A549 treated with AZD9567 at 1 μM for 4 hours (cell line): Measurements from ENCODE around the gene SLX4IP. TPM values are rescaled to one million over a fixed set of nuclear protein-coding genes. Genes with fewer than 3 reads are reported as not detected.

Source experiments
- total RNA-seq: library from RNA; stranded (reverse); fragments of 200-300 nt; extraction: Qiagen RNA extraction; gene quantifications from 5 replicates; pipeline ENCODE4 v1.2.3, GENCODE V29; 2022; ENCODE audit not compliant: insufficient read depth

SLX4IP gene
- 1.8 to 2.7 TPM (median 2.2 TPM) in 5 replicates for total RNA-seq

GRCh38 chr20:10434832-10435812 is at the start of gene SLX4IP:
SLX4IP (plus strand) TSS chr20:10435305; CDS start chr20:10458205, 22,900 bp downstream.

GRCh38 chr20:10433623-10434466 is 1.3 kb upstream of the SLX4IP start, which contains the start of gene MKKS:
MKKS (minus strand) TSS chr20:10434222; CDS start chr20:10413514, 20,708 bp downstream.

GRCh38 chr20:10673842-10674683 is 239.0 kb downstream of the SLX4IP start, which contains the start of gene JAG1:
JAG1 (minus strand) TSS chr20:10673999; CDS start chr20:10673530, 469 bp downstream.

Other genes starting within 250 kb of the SLX4IP start
- 13.5 to 18.3 TPM (median 18.0 TPM) in 5 replicates for gene SNAP25, start 216.5 kb upstream of the SLX4IP start, total RNA-seq
- gene MKKS, start 1.1 kb upstream of the SLX4IP start, total RNA-seq: 17.5 to 25.7 TPM (median 18.1 TPM) in 5 replicates
- 28.8 to 47.5 TPM (median 32.7 TPM) in 5 replicates for gene JAG1, start 238.7 kb downstream of the SLX4IP start, total RNA-seq